Spleen (tissue), 11 donors: ENCODE measurements around the gene SLC16A5. TPM values are rescaled to one million over a fixed set of nuclear protein-coding genes. Genes with fewer than 3 reads are reported as not detected.

Source experiments
- DNase-seq: peaks from one replicate; pipeline ENCODE4 v3.0.0-alpha.2; 2020
- H3K27ac ChIP-seq, 8 donors: fragments of 200-600 bp; sonication (generic) in 7 of 8; 1 replicate in 4 of 8; 2 replicates in 4 of 8; pipeline versions ENCODE4 v1.5.0 to v1.8.0; 2016 to 2021; ENCODE audit warnings: inconsistent platforms in 4 of 8, mild to moderate bottlenecking in 4 of 8, moderate library complexity in 1 of 8
- H3K27me3 ChIP-seq, 7 donors: fragments of 200-600 bp; sonication (generic) in 6 of 7; replicated peaks in 1 of 7; 1 replicate in 4 of 7; 2 replicates in 3 of 7; pipeline versions ENCODE4 v1.5.0 to v1.8.0; 2016 to 2021; ENCODE audit warnings: inconsistent platforms in 3 of 7, mild to moderate bottlenecking in 1 of 7
- H3K36me3 ChIP-seq, 6 donors: fragments of 200-600 bp; sonication (generic) in 5 of 6; 1 replicate in 4 of 6; 2 replicates in 2 of 6; pipeline versions ENCODE4 v1.5.0 to v1.8.0; 2016 to 2021; ENCODE audit warnings: inconsistent platforms in 2 of 6
- H3K4me1 ChIP-seq, 6 donors: fragments of 200-600 bp; sonication (generic) in 5 of 6; 1 replicate in 3 of 6; 2 replicates in 3 of 6; pipeline versions ENCODE4 v1.5.0 to v1.8.0; 2016 to 2021; ENCODE audit warnings: inconsistent platforms in 3 of 6
- H3K4me3 ChIP-seq, 8 donors: fragments of 200-600 bp; sonication (generic) in 7 of 8; 1 replicate in 4 of 8; 2 replicates in 4 of 8; pipeline versions ENCODE4 v1.5.0 to v1.8.0; 2016 to 2021; ENCODE audit warnings: inconsistent platforms in 4 of 8, mild to moderate bottlenecking in 4 of 8, moderate library complexity in 2 of 8
- H3K9me3 ChIP-seq, 8 donors: fragments of 200-600 bp; sonication (generic) in 7 of 8; 1 replicate in 4 of 8; 2 replicates in 4 of 8; pipeline versions ENCODE4 v1.5.0 to v1.8.0; 2016 to 2021; ENCODE audit warnings: inconsistent platforms in 4 of 8
- CTCF ChIP-seq, 11 experiments: fragments of 200-600 bp in 7 of 11; fragments of 450-650 bp in 4 of 11; sonication (generic) in 4 of 11; IDR thresholded peaks in 8 of 11; conservative IDR thresholded peaks in 3 of 11; 1 replicate in 7 of 11; 2 replicates in 4 of 11; pipeline versions ENCODE4 v1.4.0 to v1.8.0; 2016 to 2021; ENCODE audit warnings: antibody characterized with exemption in 11 of 11, inconsistent platforms in 4 of 11, mild to moderate bottlenecking in 1 of 11
- POLR2A ChIP-seq, 3 donors: fragments of 450-650 bp; IDR thresholded peaks; one replicate each; pipeline ENCODE4 v1.5.1; 2017; ENCODE audit warnings: antibody characterized with exemption in 3 of 3, mild to moderate bottlenecking in 1 of 3
- POLR2AphosphoS5 ChIP-seq, 3 donors: sonication (generic); formaldehyde crosslinking; IDR thresholded peaks; one replicate each; pipeline ENCODE4 v1.5.1; 2017; ENCODE audit warnings: antibody characterized with exemption in 3 of 3
- WGBS, 5 donors: extraction: QIAGEN DNeasy Blood & Tissue Kit in 3 of 5; methylation state at CpG; one replicate each; pipeline versions ENCODE4 v1.1.5 to v1.1.7; 2013 to 2018; 5-methylcytosine and 5-hydroxymethylcytosine counted together
- intact Hi-C: fragments of 100-400 bp; cut with DNase I; formaldehyde crosslinking; loops from one replicate; pipeline ENCODE4 v1.15.0; 2023; ENCODE audit warnings: low total_unique reads
- polyA plus RNA-seq, 3 donors: library from polyadenylated mRNA; stranded (reverse); fragments of 200-250 nt; gene quantifications; one replicate each; pipeline ENCODE4 v1.2.1, GENCODE V29; 2013
- total RNA-seq, 7 donors: library from RNA; depleted of rRNA in 3 of 7; stranded (reverse); fragments of >200 nt in 3 of 7; fragmentation: NEBNext Ultra II Directional in 4 of 7; extraction: Animal tissue kit (Norgen Biotek cat#: 25700) in 4 of 7; gene quantifications; one replicate each; pipeline versions ENCODE4 v1.1.0 to v1.2.1, GENCODE V29; 2016 to 2021
- donor health status: healthy with polysubstance abuse.
- donor health status: DM: no; HTN: no; CAD: no; lungs with moderate emphysema.
- donor health status: DM: no; HTN: no; CAD: no.
- donor health status: Bipolar disorder and iron deficiency.
- donor health status: healthy.
- donor health status: DM: no; HTN: no; CAD: no.
- donor health status: DM: yes; HTN: yes; CAD: no.

Gene SLC16A5
- total and polyA plus RNA-seq, 10 donors: 3.1 to 31.0 (median 12.2) TPM

GRCh38 chr17:75111777-75112335 is 24.1 kb downstream of the SLC16A5 start:
- H3K9me3 ChIP-seq: no peaks in the 10 kb centered on the region
- H3K27ac ChIP-seq: peak overlapping the region in 3 of 8 donors; percentile 9 to 88 (median 21)
- DNase-seq: no peak
- H3K4me1 ChIP-seq: peaks cover 35 to 83% (median 60%) of the 10 kb centered on the region in 6 donors
- no peak overlapping the region for H3K4me3 ChIP-seq
- H3K27me3 ChIP-seq: no peaks in the 10 kb centered on the region
- WGBS, 5 donors: 71 to 80% (median 76%) methylated on average over 7 of the region's 7 CpGs
- TF ChIP-seq POLR2A (IDR thresholded peaks at IDR 0.05) (no peak), POLR2AphosphoS5 (IDR thresholded peaks at IDR 0.05) (no peak), CTCF (IDR thresholded peaks at IDR 0.05 in 8 of 11, conservative IDR thresholded peaks at IDR 0.05 in 3 of 11) (no peak)
- H3K36me3 ChIP-seq: peaks cover 0 to 15% (median 0%) of the 10 kb centered on the region in 6 donors
- intact Hi-C loops: loop anchor here (10.0 kb wide), 1 partner anchor 63 kb away; no protein-coding TSS in a partner anchor

- Histone ChIP-seq H3K9me3 (no peaks in the 10 kb centered on the region), H3K27me3 (no peaks in the 10 kb centered on the region), H3K4me3 (peak overlapping the region; percentile 33 to 70 (median 48)), H3K27ac (peak overlapping the region; percentile 81 to 95 (median 92)), H3K36me3 (peaks cover 0 to 30% (median 0%) of the 10 kb centered on the region in 6 donors), H3K4me1 (peaks cover 31 to 98% (median 64%) of the 10 kb centered on the region in 6 donors)
- WGBS, 5 donors: 0 to 3% (median 3%) methylated on average over 18 to 22 of the region's 22 CpGs
- no peak for TF ChIP-seq POLR2A (IDR thresholded peaks at IDR 0.05)
- peak; percentile 66 to 74 (median 71) for TF ChIP-seq POLR2AphosphoS5 (IDR thresholded peaks at IDR 0.05)
- TF ChIP-seq CTCF (IDR thresholded peaks at IDR 0.05 in 8 of 11, conservative IDR thresholded peaks at IDR 0.05 in 3 of 11): peak; percentile 96 to 99 (median 98)
- peak; percentile 94 for DNase-seq
- intact Hi-C loops: loop anchor here (10.0 kb wide), 1 partner anchor 61 kb away; no protein-coding TSS in a partner anchor
These were observed 26.2 kb downstream of the SLC16A5 start for GRCh38 chr17:75113798-75114551.

GRCh38 chr17:75114552-75115314 is 27.0 kb downstream of the SLC16A5 start:
- Histone ChIP-seq H3K4me3 (peak overlapping the region; percentile 33 to 70 (median 48)), H3K27ac (peak overlapping the region; percentile 81 to 95 (median 92)), H3K4me1 (peaks cover 27 to 95% (median 62%) of the 10 kb centered on the region in 6 donors), H3K27me3 (no peaks in the 10 kb centered on the region), H3K36me3 (peaks cover 0 to 35% (median 0%) of the 10 kb centered on the region in 6 donors), H3K9me3 (no peaks in the 10 kb centered on the region)
- WGBS, 5 donors: 22 to 31% (median 25%) methylated on average over 19 of the region's 19 CpGs
- no peak for TF ChIP-seq POLR2AphosphoS5 (IDR thresholded peaks at IDR 0.05)
- no peak for DNase-seq
- intact Hi-C loops: loop anchor here (10.0 kb wide), 1 partner anchor 60 kb away; no protein-coding TSS in a partner anchor

- TF ChIP-seq POLR2A (IDR thresholded peaks at IDR 0.05) (no peak), CTCF (IDR thresholded peaks at IDR 0.05 in 8 of 11, conservative IDR thresholded peaks at IDR 0.05 in 3 of 11) (no peak), POLR2AphosphoS5 (IDR thresholded peaks at IDR 0.05) (no peak)
- intact Hi-C loops: loop anchor here (10.0 kb wide), 1 partner anchor 59 kb away; no protein-coding TSS in a partner anchor
- Histone ChIP-seq H3K4me3 (peak overlapping the region in 1 of 8 donors; percentile 70), H3K4me1 (peaks cover 25 to 97% (median 60%) of the 10 kb centered on the region in 6 donors), H3K9me3 (no peaks in the 10 kb centered on the region), H3K27ac (peak overlapping the region in 3 of 8 donors; percentile 91 to 93 (median 92)), H3K27me3 (no peaks in the 10 kb centered on the region), H3K36me3 (peaks cover 0 to 43% (median 0%) of the 10 kb centered on the region in 6 donors)
- DNase-seq: no peak
These were observed 27.8 kb downstream of the SLC16A5 start for GRCh38 chr17:75115555-75115954.
